G401.6 (cell line): ENCODE data around the gene LMTK3.
A peak's percentile ranks its signal among the peaks of the same experiment; 100 is the strongest.
"Not testable (repeated sequence)": the region's sequence is repeated elsewhere in the genome, so short reads cannot be mapped to it uniquely, and the experiment has no call there.

Source experiments
- FAIRE-seq: peaks from 2 replicates; lab custom pipeline; 2012; peaks lifted over from hg19 to GRCh38; lab: Jason Lieb, UNC

Gene LMTK3

DNA sequence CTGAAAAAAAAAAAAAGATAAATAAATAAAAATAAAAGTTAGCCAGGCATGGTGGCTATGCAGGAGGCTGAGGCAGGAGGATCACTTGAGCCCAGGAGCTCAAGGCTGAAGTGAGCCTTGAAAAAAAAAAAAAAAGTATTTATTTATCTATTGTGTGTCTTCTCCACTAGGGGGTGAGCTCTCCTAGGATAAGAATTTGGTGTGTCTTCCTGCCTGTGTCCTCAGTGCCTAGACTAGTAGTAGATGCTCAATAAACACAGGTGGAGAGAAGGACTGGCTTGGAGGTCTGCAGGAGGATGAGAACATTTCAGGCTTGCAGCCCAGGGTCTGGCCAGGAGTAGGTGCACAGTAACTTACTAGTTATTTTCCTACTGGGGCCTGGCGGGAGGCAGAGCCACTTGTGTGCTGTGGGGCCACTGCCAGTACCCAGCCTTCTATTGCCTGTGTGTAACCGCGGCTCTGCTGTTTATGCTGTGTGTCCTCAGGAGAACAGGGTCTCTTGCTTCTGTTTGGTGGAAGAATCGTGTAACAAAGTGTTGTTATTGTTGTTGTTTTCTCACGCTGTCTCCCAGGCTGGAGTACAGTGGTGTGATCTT lies 5.4 kb downstream of the LMTK3 start:
- peak; percentile 89 for FAIRE-seq

DNA sequence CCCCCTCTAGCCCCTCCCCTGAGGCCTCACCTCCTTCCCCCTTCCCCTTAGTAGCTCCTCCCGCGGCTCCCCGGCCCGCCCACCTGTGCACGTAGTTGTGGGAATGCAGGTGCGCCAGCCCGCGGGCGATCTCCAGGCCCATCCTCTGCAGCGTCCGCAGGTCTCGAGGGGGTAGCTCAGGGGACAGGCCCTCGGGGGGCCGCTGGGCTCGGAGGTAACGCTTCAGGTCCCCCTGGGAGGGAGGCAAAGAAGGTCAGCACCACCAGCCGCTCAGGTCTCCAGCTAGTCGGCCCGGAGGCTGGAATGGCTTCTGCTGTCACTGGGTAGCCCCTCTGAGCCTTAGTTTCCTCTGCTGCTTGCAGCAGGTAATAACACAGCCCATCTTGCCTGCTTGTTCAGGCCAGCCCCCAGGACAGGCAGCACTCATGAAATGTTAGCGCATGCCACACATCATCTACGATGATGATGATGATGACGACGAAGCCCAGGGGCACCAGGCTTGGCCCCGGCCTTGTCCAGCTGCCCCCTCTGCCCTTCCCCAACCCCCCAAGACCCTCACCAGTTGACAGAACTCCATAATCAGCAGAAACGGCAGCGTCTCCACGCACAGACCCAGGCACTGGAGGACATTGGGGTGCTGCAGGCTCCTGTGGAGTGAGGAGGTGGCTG lies 9.2 kb downstream of the LMTK3 start:
- FAIRE-seq, result no peak

DNA sequence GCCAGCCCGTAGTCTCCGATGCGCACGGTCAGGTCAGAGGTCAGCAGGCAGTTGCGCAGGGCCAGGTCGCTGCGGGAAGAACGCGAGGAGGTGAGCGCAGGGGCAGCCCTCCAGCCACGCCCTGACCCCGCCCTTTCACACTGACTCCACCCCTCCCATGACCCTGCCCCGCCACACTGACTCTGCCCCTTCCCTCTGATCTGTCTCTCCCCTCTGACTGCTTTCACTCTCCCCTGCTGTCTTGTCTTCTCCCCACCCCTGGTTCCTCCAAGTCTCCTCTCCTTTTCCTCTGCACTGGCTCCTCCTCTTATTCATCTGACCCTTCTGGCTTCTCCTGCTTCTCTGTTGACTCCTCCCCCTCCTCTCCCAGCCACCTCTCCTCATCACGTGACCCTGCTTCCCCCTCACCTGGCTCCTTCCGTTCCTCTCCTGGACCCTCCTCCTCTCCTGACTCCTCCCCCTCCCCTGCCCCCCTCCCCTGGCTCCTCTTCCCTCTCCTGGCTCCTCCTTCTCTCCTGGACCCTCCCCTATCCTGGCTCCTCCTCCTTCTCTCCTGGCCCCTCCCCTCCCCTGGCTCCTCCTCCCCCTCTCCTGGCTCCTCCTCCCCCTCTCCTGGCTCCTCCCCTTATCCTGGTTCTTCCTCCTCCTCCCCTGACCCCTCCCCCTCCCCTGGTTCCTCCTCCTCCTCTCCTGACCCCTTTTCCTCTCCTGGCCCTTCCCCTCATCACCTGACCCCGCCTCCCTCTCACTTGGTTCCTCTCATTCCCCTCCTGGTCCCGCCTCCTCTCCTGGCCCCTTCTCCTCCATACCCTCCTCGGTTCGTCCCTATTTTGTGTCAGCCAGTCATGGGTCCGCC lies 9.9 kb downstream of the LMTK3 start:
- FAIRE-seq, result peak; percentile 96

DNA sequence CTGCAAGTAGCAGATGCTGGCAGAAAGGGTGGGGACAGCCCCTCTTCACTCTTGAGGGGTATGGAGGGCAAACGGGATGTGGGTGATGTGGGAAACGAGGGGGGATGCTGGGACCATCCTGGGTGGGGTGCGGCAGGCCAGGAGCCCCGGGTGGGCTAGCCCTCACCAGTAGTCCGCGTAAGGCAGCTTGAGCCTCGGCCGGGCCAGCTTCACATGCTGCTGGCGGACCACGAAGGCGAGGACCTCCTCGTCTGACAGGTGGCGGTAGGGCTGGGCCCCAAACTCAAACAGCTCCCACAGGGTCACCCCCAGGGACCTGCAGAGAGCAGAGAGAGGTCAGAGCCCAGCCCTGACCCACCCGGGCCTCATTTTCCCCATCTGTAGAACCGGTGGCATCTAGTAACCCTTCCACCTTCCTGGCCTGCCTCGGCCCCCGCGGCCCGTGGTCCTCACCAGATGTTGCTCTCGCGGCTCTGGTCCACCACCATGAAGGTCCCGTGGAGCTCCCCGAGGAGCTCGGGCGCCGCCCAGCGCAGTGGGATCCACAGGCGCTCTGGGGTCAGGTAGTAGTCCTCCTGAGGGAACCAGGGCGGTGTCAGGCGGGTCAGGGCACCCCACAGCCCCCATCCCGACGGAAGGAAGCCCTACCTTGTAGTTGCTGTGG lies 10.7 kb downstream of the LMTK3 start:
- no peak for FAIRE-seq

DNA sequence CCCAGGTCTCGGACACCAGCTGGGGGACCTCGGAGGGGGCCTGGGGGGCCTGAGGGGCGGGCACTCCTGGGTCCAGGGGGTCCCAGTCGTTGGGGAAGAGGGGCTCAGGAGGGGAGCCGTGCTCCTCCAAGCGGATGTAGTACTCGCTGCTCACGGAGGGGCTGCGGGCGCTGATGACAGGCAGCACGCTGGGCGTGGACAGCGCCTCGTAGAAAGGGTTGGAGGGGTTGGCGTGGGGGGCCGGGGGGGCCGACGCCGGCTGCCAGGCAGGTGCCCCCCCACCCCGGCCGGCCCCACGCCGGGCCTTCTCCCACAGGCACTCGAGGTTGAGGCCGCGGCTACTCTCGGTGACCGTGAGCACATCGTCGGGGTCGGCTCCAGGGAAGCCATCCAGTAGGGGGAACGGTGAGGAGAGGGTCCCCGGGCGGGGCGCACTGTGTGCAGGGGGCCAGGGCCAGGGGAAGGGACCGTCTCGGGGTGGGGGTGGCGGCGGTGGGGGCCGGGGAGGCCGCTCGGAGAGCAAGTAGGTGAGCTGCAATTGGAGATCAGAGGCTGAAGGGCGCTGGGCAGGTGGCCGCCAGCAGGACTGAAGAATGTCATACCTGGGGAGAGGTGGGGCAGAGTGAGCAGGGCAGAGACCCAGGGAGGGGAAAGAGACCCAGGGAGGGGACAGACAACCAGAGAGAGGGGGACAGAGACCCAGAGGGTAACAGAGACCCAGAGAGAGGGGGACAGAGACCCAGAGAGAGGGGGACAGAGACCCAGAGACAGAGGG lies 12.1 kb downstream of the LMTK3 start:
- FAIRE-seq, result no peak

DNA sequence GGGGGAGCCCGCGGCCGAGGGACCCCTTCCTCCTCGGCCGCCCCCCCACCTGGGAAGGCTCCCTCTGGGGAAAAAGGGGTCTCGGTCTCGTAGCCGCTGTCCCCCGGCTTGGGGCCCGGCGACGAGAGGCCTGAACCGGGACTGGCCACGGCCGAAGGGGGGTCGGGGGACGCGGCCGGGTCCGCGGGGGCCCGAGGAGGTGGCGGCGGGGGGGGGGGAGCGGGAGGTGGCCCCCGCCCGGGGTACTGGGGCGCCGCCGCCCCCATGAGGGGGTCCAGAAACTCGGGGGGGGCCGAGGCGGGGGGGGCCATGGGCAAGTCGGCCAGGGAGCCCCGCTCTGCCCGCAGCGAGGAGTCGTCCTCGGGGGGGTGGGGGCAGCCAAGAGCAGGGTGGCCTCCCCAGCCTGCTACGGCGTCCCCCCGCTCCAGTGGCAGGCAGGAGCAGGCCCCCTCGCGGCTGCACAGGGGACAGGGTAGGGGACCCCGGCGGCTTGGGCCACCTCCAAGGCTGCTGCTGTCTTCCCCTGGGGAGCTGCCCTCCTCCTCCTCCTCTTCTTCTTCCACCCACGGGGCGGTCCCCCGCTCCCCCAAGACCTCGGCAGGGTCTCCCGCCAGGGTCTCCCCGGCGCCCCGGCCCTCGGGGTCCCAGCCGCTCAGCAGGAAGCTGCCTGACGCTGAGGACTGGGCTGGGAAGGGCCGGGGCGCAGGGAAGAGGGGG lies 12.9 kb downstream of the LMTK3 start:
- FAIRE-seq, result no peak

DNA sequence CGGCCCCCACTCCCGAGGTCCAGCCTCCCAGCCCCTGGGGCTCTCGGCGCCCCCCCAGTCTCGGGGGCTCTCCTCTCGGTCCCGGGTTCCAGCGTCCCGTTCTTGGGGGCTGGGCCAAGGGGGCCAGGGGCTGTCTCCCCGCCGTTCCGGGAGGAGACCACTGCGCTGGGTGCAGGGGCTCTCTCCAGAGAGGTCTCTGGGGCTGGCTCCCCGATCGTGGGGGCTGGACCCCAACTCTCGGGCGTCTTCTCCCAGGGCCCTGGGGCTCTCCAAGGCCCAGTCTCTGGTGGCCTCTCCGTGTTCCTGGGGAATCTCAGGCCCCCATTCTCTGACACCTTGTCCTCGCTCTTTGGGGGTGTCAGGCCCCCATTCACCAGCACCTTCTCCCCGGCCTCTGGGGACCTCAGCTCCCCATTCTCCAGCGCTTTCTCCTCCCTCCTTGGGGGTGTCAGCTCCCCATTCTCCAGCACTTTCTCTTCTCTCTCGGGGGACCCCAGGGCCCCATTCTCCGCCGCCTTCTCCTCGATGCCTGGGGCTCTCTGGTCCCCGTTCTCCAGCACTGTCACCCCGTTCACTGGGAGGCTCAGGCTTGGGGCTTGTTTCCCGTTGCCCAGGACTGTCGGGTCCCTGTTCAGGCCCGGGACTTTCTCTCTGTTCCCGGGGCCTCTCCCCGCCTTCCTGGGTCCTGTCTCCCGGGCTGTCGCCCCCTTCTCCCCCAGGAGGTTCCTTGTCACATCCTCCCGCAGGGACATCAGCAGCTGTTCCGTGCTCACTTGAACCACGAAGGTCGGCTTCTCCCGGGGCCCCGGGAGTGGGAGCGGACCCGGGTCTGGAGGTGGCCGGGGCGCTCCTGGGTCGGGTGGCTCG lies 13.7 kb downstream of the LMTK3 start:
- no peak for FAIRE-seq

DNA sequence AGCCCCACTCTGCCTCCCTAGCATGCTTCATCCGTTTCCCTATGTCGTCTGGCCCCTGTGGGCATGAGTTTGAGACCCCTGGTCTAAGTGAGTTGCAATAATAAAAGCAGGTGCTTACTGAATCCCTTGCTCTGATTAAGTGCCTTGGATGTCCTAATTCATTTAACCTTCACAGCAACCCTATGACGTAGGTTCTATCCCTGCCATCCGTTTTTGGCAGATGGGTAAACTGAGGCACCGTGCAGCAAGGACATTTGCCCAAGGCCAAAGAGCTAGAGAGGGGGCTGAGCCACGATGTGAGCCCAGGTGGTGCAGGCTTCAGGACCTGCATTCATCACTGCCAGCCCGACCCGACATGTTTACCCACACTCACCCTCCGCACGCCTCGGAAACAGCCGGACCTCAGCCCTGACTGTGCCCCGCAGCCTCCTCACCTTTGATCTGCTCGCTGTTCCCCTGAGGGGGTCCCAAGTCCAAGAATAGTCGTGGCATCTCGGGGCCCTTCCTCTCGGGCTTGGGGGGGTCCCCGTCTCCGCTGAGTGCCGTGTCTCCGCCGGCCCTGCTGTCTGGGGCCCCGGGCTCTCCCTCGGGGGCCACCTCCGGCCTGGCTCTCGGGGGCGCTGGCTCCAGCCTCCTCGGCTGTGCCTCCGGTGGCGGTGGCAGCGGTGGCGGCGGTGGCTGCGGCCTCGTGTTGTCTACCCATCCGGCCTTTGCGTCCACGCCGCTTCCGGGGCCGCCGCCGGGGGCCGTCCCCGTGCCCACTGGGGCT lies 14.5 kb downstream of the LMTK3 start:
- no peak for FAIRE-seq

DNA sequence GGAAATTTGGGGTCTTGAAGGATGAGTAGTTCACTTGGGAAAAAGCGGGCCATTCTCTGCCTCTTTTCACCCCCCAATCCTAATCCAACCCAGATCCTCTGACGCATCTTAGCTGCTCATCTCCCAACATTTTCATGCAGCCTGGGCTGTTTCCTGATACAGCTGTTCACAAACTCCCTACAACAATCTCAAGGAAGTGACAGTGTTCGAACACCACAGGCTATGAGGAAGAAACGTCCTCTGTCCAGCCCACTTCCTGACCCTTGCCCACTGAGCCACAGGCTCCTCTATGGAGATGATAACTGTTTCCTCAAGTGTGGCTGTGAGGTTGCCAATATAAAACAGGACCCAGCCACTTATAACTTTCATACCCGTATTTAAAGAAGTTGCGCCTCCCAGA lies 16.2 kb downstream of the LMTK3 start:
- FAIRE-seq, result no peak

DNA sequence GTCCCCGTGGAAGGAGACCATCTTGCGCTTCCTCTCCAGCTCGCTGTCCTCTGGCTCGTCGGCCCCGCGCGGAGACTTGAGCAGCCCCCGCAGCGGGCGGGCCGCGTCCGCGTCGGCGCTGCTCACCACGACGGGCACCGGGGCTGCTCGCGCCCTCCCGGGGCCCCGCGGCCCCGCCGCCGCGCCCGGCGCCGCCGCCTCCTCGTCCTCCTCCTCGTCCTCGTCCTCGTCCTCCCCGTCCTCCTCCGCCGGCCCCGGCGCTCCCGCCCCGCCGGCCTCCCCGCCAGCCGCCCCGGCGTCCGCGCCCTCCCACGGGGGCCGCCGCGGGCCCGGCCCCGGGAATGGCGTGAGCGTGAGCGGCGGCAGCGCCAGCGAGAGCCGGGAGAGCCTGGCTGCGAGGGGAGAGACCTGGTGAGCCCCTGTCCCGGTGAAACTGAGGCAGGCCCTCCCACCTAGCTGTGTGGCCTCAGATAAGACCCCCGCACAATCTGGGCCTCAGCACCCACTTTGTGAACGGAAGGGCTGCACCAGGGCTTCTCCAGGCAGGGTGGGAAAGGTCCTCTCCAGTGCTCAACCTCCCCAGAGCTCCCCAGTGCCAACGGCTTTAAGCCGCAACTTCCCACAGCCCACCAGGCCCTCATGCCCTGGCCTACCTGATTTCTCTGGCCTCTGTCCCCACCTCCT lies 17.8 kb downstream of the LMTK3 start:
- no peak for FAIRE-seq

DNA sequence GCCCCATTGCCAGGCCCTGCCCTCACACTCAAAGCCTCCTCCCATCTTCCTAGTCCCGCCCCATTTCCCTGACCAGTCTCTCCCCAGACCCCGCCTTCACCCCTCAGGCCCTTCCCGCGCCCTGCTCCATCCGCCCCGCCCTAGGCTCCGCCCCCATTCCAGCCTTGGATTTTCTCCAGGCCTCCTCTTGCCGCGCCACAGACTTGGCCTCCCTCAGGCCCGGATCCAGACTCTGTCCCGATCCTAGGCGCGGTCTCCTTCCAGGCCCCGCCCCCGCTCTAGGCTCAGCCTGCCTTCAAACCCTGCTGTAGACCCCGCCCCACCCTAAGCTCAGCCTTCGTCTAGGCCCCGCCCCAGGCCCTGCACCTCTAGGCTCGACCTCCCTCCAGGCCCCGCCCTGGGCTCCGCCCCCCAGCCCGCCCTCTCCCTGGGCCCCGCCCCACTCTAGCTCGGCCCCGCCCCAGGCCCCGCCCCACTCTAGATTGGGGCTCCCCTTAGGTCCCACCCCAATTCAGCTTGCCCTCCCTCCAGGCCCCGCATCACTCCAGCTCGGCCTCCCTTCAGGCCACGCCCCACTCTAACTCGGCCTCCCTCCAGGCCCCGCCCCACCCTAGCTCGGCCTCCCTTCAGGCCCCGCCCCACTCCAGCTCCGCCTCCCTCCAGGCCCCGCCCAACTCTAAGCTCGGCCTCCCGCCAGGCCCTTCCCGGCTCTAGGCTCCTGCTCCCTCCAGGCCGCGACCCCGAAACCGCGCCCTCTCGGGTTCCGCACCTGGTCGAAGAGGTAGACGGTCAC lies 18.5 kb downstream of the LMTK3 start:
- peak; percentile 95 for FAIRE-seq

DNA sequence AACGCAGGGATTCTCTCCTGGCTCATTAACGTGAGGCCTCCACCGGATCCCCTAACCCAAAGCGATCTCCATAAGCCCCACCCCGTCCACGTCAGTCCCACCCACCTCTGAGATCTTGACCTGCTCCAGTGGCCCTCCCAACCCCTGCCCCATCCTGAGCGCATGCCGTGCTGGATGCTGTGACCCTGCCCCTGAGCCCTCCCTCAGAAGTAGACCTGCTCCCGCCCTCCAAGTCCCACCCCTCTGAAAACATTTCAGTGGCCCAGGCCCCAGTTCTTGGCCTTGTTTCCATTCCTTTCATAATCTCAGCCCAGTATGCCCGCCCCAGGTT lies 19.9 kb downstream of the LMTK3 start:
- no peak for FAIRE-seq

DNA sequence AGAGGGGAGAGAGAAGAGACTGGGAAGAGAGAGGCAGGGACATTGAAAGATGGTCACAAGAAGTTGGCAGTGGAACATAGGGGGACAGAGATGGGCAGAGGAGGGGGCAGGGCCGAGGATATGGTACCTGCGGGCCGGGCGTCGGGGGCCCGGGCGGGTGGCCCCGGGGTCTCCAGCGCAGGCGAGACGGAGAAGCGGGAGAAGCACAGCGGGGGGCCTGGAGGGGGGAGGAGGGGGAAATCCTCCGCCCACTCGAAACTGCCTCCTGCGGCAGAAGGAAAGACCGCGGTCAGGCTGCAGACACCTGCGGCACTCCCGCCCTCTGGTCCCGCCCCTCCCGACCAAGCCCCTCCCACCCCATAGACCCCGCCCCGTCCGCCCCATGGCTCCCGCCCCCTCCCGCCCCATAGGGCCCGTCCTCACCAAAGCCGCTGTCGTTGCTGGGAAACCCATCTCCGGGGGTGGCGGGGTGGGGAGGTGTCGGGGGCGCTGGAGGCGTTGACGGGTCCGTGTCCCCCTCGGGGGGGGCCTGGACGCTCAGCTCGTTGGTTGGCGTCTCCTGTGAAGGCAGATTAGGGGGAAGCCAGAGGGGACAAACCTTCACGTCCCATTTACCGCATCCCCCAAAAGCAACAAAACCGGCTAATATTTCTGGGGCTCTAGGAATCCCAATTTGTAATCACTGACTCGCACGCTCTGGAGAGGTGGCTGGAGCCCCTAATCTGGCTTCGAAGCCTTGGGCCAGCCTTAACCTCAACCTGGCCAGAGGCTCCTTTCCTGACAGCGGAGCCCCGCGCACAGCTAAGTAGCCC lies 20.4 kb downstream of the LMTK3 start:
- FAIRE-seq, result no peak

DNA sequence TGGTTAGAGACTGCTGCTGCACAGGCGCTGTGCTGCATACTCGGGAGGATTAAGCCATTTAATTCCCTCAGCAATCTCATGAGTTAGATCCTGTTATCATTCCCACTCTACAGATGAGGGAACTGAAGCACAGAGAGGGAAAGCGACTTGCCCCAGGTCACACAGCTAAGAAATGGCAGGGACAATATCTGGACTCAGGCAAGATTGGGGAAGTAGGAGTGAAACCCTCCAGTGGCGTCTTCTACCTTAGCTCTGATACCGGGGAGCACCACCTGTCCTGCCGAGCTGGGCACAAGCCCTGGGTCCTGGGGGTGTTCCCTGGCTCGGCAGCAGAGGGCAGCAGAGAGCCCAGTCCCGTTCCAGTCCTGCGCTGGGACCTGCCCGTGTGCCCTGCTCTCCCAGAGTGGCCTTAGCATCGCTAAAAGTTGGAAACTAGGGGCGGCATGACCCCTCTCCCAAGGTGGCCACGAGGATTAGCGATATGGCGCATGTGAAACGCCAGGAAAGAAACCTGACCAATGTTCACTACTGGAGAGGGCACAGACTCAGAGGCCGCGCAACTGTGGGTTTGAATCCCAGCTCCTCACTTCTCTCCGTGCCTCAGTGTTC lies 21.9 kb downstream of the LMTK3 start:
- peak; percentile 72 for FAIRE-seq

DNA sequence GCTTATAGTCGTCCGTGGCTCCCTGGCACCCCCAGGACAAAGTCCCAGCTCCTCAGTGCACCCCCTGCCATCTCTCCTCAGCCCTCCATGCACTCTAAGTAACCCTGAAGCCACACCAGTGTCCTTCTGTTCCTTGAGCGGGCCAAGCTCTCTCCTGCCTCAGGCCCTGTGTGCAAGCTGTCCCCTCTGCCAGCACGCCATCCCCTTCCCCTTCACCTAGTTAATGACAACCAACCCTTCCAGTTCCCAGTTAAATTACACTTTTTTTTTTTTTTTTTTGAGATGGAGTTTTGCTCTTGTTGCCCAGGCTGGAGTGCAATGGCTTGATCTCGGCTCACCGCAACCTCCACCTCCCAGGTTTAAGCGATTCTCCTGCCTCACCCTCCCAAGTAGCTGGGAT lies 23.2 kb downstream of the LMTK3 start:
- not testable (repeated sequence) for FAIRE-seq

DNA sequence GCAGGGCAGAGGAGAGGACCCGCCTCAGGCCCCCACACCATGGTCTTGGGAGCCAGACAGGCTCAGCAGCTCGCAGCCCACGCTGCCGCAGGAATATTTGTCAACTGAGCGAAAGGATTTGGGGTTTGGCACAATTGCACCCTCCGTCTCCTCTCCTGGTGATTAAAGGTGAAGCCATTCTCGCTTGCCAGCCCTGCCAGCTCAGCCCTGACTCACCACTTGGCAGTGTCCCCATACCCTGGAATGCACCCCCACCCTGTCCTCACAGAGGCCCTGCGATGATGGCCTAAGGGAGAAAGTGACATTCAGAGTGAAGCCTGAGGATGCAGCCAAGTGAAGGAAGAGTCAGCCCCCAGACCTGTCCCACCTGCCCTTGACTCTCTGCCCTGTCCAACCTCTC lies 23.7 kb downstream of the LMTK3 start:
- FAIRE-seq, result no peak

DNA sequence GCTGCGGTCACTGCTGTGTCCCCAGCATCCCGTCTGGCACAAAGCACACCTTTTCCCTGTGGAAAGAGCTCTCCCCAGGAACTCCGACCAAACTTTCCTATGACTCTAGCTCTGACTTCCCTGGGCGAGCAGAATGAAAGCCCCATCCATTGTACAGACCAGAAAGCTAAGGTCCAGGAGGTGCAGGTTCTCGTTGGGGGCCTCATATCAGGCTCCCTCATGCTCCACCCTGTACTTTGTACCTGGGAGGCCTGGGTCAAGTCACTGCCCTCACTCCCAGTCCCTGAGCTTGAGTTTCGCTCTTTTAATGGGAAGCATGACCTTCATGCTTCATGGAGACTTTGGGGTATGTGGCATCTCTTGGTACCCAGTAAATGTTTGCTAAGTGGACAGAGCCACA lies 24.1 kb downstream of the LMTK3 start:
- FAIRE-seq, result no peak
